A673 (cell line): ENCODE measurements around the gene SEC14L3. TPM values are rescaled to one million over a fixed set of nuclear protein-coding genes. Genes with fewer than 3 reads are reported as not detected.

Experiments used
- BruUV-seq: library from RNA; stranded (reverse); fragments of 400-500 nt; replicated peaks from 2 replicates; lab custom pipeline; 2021; lab: Mats Ljungman, UMichigan
- CTCF ChIA-PET: fragments of 300-600 bp; sonication (Branson Sonifier 250); formaldehyde crosslinking; loops from one replicate; lab custom pipeline; 2022; ENCODE audit warnings: antibody characterized with exemption; lab: Charles Lee
- POLR2A ChIA-PET: fragments of 300-600 bp; sonication (Branson Sonifier 250); formaldehyde crosslinking; loops from one replicate; lab custom pipeline; 2022; ENCODE audit warnings: antibody characterized with exemption; ENCODE audit not compliant: low non-redundant PET; lab: Charles Lee
- DNase-seq: peaks from one replicate; pipeline ENCODE4 v3.0.0-alpha.2; 2015; ENCODE audit warnings: low spot score
- H3K27ac ChIP-seq: fragments of 200-600 bp; sonication (generic); 2 replicates; pipeline ENCODE4 v1.5.1; 2016; ENCODE audit warnings: mixed run types, low read depth, mild to moderate bottlenecking, mixed read lengths, antibody characterized with exemption, low read length; ENCODE audit not compliant: poor library complexity, severe bottlenecking
- H3K27me3 ChIP-seq: fragments of 200-600 bp; sonication (generic); replicated peaks from 2 replicates; pipeline ENCODE4 v1.6.1; 2017; ENCODE audit warnings: mixed run types, low read depth, mild to moderate bottlenecking, mixed read lengths, antibody characterized with exemption, low read length; ENCODE audit not compliant: insufficient read depth, poor library complexity
- H3K36me3 ChIP-seq: fragments of 200-600 bp; sonication (generic); 2 replicates; pipeline ENCODE4 v1.6.1; 2016; ENCODE audit warnings: mixed run types, mild to moderate bottlenecking, mixed read lengths, antibody characterized with exemption, low read length; ENCODE audit not compliant: insufficient read depth, poor library complexity, severe bottlenecking
- H3K4me1 ChIP-seq: fragments of 200-600 bp; sonication (generic); 2 replicates; pipeline ENCODE4 v1.6.1; 2017; ENCODE audit warnings: mixed run types, mild to moderate bottlenecking, mixed read lengths, antibody characterized with exemption, low read length; ENCODE audit not compliant: insufficient read depth, poor library complexity, severe bottlenecking
- H3K4me3 ChIP-seq: fragments of 200-600 bp; sonication (generic); 2 replicates; pipeline ENCODE4 v1.5.1; 2016; ENCODE audit warnings: low read depth, mixed run types, mild to moderate bottlenecking, mixed read lengths, low read length; ENCODE audit not compliant: poor library complexity, severe bottlenecking
- H3K9me3 ChIP-seq: fragments of 200-600 bp; sonication (generic); 2 replicates; pipeline ENCODE4 v1.6.1; 2016; ENCODE audit warnings: mixed run types, low read depth, mild to moderate bottlenecking, mixed read lengths, antibody characterized with exemption, low read length; ENCODE audit not compliant: poor library complexity, severe bottlenecking
- CTCF ChIP-seq: fragments of 300-800, 200-600 bp; sonication (generic); conservative IDR thresholded peaks from 2 replicates; pipeline ENCODE4 v1.5.1; 2017; ENCODE audit warnings: low read depth, mild to moderate bottlenecking, antibody characterized with exemption, low read length, moderate library complexity, mixed read lengths
- EZH2 ChIP-seq: fragments of 200-600 bp; sonication (generic); IDR thresholded peaks from 2 replicates; pipeline ENCODE4 v1.6.1; 2017; ENCODE audit warnings: borderline replicate concordance, low read depth, mild to moderate bottlenecking, mixed read lengths, antibody characterized with exemption, low read length; ENCODE audit not compliant: poor library complexity, severe bottlenecking
- intact Hi-C: fragments of 100-400 bp; cut with micrococcal nuclease; formaldehyde crosslinking; loops from one replicate; pipeline ENCODE4 v1.10.0; 2022; ENCODE audit not compliant: unreplicated experiment
- total RNA-seq: library from RNA; stranded (reverse); gene quantifications from 2 replicates; pipeline ENCODE4 v1.2.3, GENCODE V29; 2021

Gene SEC14L3
- total RNA-seq, 1 experiment from 2014 or later, result not detected

DNA sequence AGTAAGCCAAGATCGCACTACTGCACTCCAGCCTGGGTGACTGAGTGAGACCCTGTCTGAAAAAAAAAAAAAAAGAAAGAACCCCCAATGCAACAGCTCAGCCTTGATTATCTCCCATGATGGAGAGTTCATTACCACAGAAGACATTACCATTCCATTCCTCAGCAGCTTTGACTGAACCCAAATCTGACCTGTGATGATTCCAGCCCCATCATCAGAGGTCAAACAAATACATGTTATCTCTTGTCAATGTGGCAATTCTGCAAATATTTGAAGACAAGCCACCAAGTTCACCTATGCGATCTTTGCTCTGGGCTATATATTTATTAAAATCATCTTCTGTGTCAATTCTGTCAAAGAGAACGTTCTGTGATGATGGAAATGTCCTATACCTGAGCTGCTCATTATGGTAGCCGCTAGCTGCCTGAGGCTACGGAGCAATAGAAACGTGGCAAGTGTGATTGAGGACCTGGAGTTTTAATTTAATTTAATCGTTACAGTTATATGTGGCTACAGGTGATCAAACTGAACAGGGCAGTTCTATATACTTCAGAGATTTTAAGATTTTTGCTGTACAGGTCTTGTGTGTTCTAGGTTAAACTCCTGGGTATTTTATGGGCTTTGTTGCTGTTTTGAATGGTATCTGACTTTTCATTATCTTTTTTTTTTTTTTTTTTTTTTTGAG lies 25.8 kb upstream of the SEC14L3 start:
- TF ChIP-seq EZH2 (no peak), CTCF (no peak)
- Histone ChIP-seq H3K4me1 (no peaks in the 10 kb centered on the region), H3K4me3 (no peak overlapping the region), H3K27ac (no peak overlapping the region), H3K27me3 (no peaks in the 10 kb centered on the region), H3K36me3 (no peaks in the 10 kb centered on the region), H3K9me3 (no peaks in the 10 kb centered on the region)
- POLR2A ChIA-PET, result no interaction called here
- DNase-seq, result no peak
- BruUV-seq, result no TSS peak
- intact Hi-C loops, result no loop called here
- CTCF ChIA-PET, result no interaction called here

GRCh38 chr22:30495041-30495784 lies 23.4 kb upstream of the SEC14L3 start:
- H3K27ac ChIP-seq, result no peak overlapping the region
- H3K4me1 ChIP-seq, result no peaks in the 10 kb centered on the region
- CTCF ChIA-PET, result no interaction called here
- POLR2A ChIA-PET, result no interaction called here
- BruUV-seq, result no TSS peak
- no peaks in the 10 kb centered on the region for H3K27me3 ChIP-seq
- TF ChIP-seq EZH2, result no peak
- no peak for TF ChIP-seq CTCF
- H3K4me3 ChIP-seq, result no peak overlapping the region
- no peak for DNase-seq
- no peaks in the 10 kb centered on the region for H3K36me3 ChIP-seq
- no peaks in the 10 kb centered on the region for H3K9me3 ChIP-seq
- intact Hi-C loops, result no loop called here

- Histone ChIP-seq H3K36me3 (no peaks in the 10 kb centered on the region), H3K27ac (no peak overlapping the region), H3K9me3 (no peaks in the 10 kb centered on the region), H3K27me3 (no peaks in the 10 kb centered on the region), H3K4me1 (no peaks in the 10 kb centered on the region), H3K4me3 (no peak overlapping the region)
- intact Hi-C loops, result no loop called here
- ChIA-PET POLR2A (no interaction called here), CTCF (no interaction called here)
- BruUV-seq, result no TSS peak
- TF ChIP-seq CTCF (no peak), EZH2 (no peak)
- DNase-seq, result no peak
Observed at GRCh38 chr22:30492144-30492543, 20.3 kb upstream of the SEC14L3 start.
